CD14-positive monocyte (primary cell): ENCODE results near the gene ATP5F1E. TPM values are rescaled to one million over a fixed set of nuclear protein-coding genes. Genes with fewer than 3 reads are reported as not detected.

Experiments
- DNase-seq, 3 donors: peaks; one replicate each; pipeline ENCODE4 v3.0.0-alpha.2; 2011 to 2022
- H2AFZ ChIP-seq: 2 replicates; pipeline ENCODE4 v1.6.0; 2012; ENCODE audit warnings: mild to moderate bottlenecking, low read depth, low read length, inconsistent platforms; ENCODE audit not compliant: insufficient read depth, poor library complexity, severe bottlenecking
- H3K27ac ChIP-seq, 2 donors: 1 replicate in 1 of 2; 2 replicates in 1 of 2; pipeline ENCODE4 v1.5.1; 2012 to 2013; ENCODE audit warnings: low read length in 2 of 2, control low read depth in 1 of 2, inconsistent platforms in 1 of 2, low read depth in 1 of 2, mild to moderate bottlenecking in 1 of 2
- H3K27me3 ChIP-seq, 2 donors: one replicate each; pipeline versions ENCODE4 v1.6.0 to v1.6.1; 2011 to 2013; ENCODE audit warnings: low read length in 2 of 2; ENCODE audit not compliant: control insufficient read depth in 2 of 2, insufficient read depth in 2 of 2
- H3K36me3 ChIP-seq, 2 donors: replicated peaks in 1 of 2; 1 replicate in 1 of 2; 2 replicates in 1 of 2; pipeline versions ENCODE4 v1.5.1 to v1.6.1; 2012 to 2013; ENCODE audit warnings: low read length in 2 of 2, control low read depth in 1 of 2, inconsistent platforms in 1 of 2, mild to moderate bottlenecking in 1 of 2; ENCODE audit not compliant: insufficient read depth in 2 of 2, control insufficient read depth in 1 of 2
- H3K4me1 ChIP-seq, 2 donors: 1 replicate in 1 of 2; 2 replicates in 1 of 2; pipeline versions ENCODE4 v1.5.1 to v1.6.1; 2012 to 2013; ENCODE audit warnings: low read length in 2 of 2, control low read depth in 1 of 2, inconsistent platforms in 1 of 2, mild to moderate bottlenecking in 1 of 2, moderate library complexity in 1 of 2; ENCODE audit not compliant: insufficient read depth in 2 of 2, control insufficient read depth in 1 of 2
- H3K4me2 ChIP-seq: replicated peaks from 2 replicates; pipeline ENCODE3; 2012; ENCODE audit warnings: low read length, moderate library complexity, mild to moderate bottlenecking; ENCODE audit not compliant: poor library complexity, severe bottlenecking; ENCODE audit errors: extremely low read depth
- H3K4me3 ChIP-seq, 3 experiments: fragments of 200-600 bp in 1 of 3; sonication (generic) in 1 of 3; replicated peaks in 1 of 3; 1 replicate in 2 of 3; 2 replicates in 1 of 3; pipeline ENCODE4 v1.5.1; 2011 to 2013; ENCODE audit warnings: low read length in 3 of 3, mild to moderate bottlenecking in 3 of 3, control low read depth in 2 of 3, low read depth in 2 of 3, inconsistent platforms in 1 of 3, moderate library complexity in 1 of 3
- H3K79me2 ChIP-seq: 2 replicates; pipeline ENCODE4 v1.6.0; 2012; ENCODE audit warnings: mild to moderate bottlenecking, control low read depth, inconsistent platforms, low read length, moderate library complexity; ENCODE audit not compliant: insufficient read depth
- H3K9ac ChIP-seq: 2 replicates; pipeline ENCODE4 v1.6.0; 2017; ENCODE audit warnings: low read length, mild to moderate bottlenecking; ENCODE audit not compliant: insufficient read depth, poor library complexity, severe bottlenecking
- H3K9me3 ChIP-seq, 2 donors: replicated peaks in 1 of 2; 1 replicate in 1 of 2; 2 replicates in 1 of 2; pipeline versions ENCODE4 v1.5.1 to v1.6.1; 2012 to 2013; ENCODE audit warnings: low read length in 2 of 2, control low read depth in 1 of 2; ENCODE audit not compliant: control insufficient read depth in 1 of 2, insufficient read depth in 1 of 2
- H4K20me1 ChIP-seq: 2 replicates; pipeline ENCODE4 v1.6.0; 2012; ENCODE audit warnings: mild to moderate bottlenecking, low read length, control low read depth, moderate library complexity; ENCODE audit not compliant: insufficient read depth
- H3K27ac Mint-ChIP-seq, 7 donors: one replicate each; pipeline ENCODE4 v1.8.0; 2020; ENCODE audit warnings: mild to moderate bottlenecking in 7 of 7, mixed read lengths in 7 of 7, moderate library complexity in 6 of 7, inconsistent platforms in 2 of 7
- H3K27me3 Mint-ChIP-seq, 3 donors: one replicate each; pipeline ENCODE4 v1.8.0; 2021 to 2022; ENCODE audit warnings: low read depth in 3 of 3, mild to moderate bottlenecking in 3 of 3, mixed read lengths in 3 of 3, moderate library complexity in 3 of 3, inconsistent platforms in 1 of 3
- H3K36me3 Mint-ChIP-seq, 2 donors: one replicate each; pipeline ENCODE4 v1.8.0; 2020; ENCODE audit warnings: mixed read lengths in 2 of 2, inconsistent platforms in 1 of 2, mild to moderate bottlenecking in 1 of 2
- H3K4me1 Mint-ChIP-seq: one replicate; pipeline ENCODE4 v1.8.0; 2020; ENCODE audit warnings: mild to moderate bottlenecking, mixed read lengths
- H3K4me3 Mint-ChIP-seq, 2 donors: one replicate each; pipeline ENCODE4 v1.8.0; 2020; ENCODE audit warnings: mild to moderate bottlenecking in 2 of 2, mixed read lengths in 2 of 2, moderate library complexity in 1 of 2
- H3K9me3 Mint-ChIP-seq, 7 donors: one replicate each; pipeline ENCODE4 v1.8.0; 2020 to 2022; ENCODE audit warnings: mixed read lengths in 7 of 7, mild to moderate bottlenecking in 6 of 7, moderate library complexity in 6 of 7, inconsistent platforms in 2 of 7
- WGBS: methylation state at CpG from one replicate; pipeline ENCODE4 v1.1.5; 2013; ENCODE audit warnings: missing lambda C conversion rate; ENCODE audit not compliant: insufficient coverage; 5-methylcytosine and 5-hydroxymethylcytosine counted together
- intact Hi-C, 2 donors: fragments of 100-400 bp; cut with micrococcal nuclease; formaldehyde crosslinking; loops; one replicate each; pipeline versions ENCODE4 v1.15.0 to v1.15.1; 2023
- polyA plus RNA-seq, 3 donors: library from polyadenylated mRNA; depleted of rRNA in 1 of 3; unstranded in 2 of 3; stranded (reverse) in 1 of 3; fragments of 300-500 nt in 2 of 3; fragments of >200 nt in 1 of 3; fragmentation: Illumina TruSeq in 2 of 3; gene quantifications; 1 replicate in 2 of 3; 2 replicates in 1 of 3; pipeline ENCODE4 v1.2.3, GENCODE V29; 2012 to 2021
- TF ChIP-seq, protein P1 (sequence below): fragments of 200-600 bp; IDR thresholded peaks from one replicate; pipeline ENCODE4 v1.8.0; 2022; ENCODE audit warnings: antibody characterized with exemption, mild to moderate bottlenecking

ATP5F1E gene
- polyA plus RNA-seq, 3 donors = 39.0 to 105 (median 102) TPM

DNA sequence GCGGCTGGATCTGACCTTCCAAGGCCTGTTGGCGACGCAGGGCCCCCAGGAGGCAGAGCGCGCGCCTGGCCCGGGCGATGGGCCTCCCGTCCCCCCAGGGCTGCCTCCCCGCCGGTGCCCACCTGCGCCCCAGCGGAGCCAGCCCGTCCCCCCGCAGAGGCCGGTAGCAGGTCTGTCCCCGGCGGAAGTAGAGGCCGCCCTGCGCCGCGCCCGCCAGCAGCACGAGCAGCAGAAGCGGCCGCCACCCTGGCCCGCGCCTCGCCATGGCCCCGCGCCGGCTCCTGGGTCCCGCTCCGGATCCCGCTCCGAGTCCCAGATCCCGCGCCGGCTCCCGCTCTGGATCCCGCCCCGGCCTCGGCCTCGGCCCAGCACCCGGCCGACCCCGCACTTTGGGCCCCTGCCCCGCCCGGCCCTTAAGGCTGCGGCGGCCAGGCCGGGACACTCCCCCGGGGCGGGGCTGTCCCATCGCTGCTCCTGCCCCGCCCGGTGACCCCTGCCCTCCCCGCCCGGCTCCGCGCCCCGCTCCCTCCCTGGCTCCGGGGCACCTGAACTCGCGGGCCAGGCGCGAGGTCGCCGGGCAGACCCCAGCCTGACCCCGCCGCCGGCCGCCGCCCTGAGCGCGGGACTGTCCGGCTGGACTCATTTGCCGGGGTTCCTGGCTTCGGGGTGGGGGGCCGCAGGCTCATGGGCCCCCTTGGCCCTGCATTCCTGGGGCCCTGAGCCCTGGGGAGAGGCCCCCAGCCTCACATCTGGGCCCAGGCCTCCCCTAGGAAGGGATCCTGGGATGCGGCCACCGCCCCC, 25.1 kb downstream of the ATP5F1E start, which contains the start of gene CTSZ:
TSS of gene CTSZ (minus strand) at position 391 of the 801 bp plus-strand sequence. CDS start at position 265, 126 bp downstream.
- Histone ChIP-seq H3K27ac (peak within 1 kb of the TSS; percentile 98), H3K27me3 (no peaks in the 10 kb centered on the region), H3K4me1 (peaks cover 59 to 72% of the 10 kb centered on the region in 2 donors), H3K79me2 (peaks cover 51% of the 10 kb centered on the region), H3K36me3 (peaks cover 21 to 22% of the 10 kb centered on the region in 2 donors), H3K4me2 (peak within 1 kb of the TSS; percentile 88), H2AFZ (peak within 1 kb of the TSS; percentile 55), H3K4me3 (peak within 1 kb of the TSS; percentile 86 to 99 (median 90)), H4K20me1 (peaks cover 42% of the 10 kb centered on the region), H3K9me3 (no peaks in the 10 kb centered on the region), H3K9ac (peak within 1 kb of the TSS; percentile 98)
- under 1% methylated on average over 80 of the region's 82 CpGs for WGBS
- peaks cover 61% of the 10 kb centered on the region for H3K4me1 Mint-ChIP-seq
- intact Hi-C loops = loop anchor here (5.0 to 10.0 kb wide), 3 partner anchors 100 to 122 kb away; no protein-coding TSS in a partner anchor
- peaks cover 0 to 1% (median 0%) of the 10 kb centered on the region in 7 donors for H3K9me3 Mint-ChIP-seq
- TF ChIP-seq, protein P1, sequence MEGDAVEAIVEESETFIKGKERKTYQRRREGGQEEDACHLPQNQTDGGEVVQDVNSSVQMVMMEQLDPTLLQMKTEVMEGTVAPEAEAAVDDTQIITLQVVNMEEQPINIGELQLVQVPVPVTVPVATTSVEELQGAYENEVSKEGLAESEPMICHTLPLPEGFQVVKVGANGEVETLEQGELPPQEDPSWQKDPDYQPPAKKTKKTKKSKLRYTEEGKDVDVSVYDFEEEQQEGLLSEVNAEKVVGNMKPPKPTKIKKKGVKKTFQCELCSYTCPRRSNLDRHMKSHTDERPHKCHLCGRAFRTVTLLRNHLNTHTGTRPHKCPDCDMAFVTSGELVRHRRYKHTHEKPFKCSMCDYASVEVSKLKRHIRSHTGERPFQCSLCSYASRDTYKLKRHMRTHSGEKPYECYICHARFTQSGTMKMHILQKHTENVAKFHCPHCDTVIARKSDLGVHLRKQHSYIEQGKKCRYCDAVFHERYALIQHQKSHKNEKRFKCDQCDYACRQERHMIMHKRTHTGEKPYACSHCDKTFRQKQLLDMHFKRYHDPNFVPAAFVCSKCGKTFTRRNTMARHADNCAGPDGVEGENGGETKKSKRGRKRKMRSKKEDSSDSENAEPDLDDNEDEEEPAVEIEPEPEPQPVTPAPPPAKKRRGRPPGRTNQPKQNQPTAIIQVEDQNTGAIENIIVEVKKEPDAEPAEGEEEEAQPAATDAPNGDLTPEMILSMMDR = no peak
- H3K36me3 Mint-ChIP-seq = peaks cover 23 to 27% of the 10 kb centered on the region in 2 donors
- peaks cover 0 to 6% (median 2%) of the 10 kb centered on the region in 3 donors for H3K27me3 Mint-ChIP-seq
- H3K4me3 Mint-ChIP-seq = peak within 1 kb of the TSS; percentile 92 to 96
- H3K27ac Mint-ChIP-seq = peak within 1 kb of the TSS; percentile 98 to 100 (median 99)
- DNase-seq = peak; percentile 50 to 69 (median 60)

DNA sequence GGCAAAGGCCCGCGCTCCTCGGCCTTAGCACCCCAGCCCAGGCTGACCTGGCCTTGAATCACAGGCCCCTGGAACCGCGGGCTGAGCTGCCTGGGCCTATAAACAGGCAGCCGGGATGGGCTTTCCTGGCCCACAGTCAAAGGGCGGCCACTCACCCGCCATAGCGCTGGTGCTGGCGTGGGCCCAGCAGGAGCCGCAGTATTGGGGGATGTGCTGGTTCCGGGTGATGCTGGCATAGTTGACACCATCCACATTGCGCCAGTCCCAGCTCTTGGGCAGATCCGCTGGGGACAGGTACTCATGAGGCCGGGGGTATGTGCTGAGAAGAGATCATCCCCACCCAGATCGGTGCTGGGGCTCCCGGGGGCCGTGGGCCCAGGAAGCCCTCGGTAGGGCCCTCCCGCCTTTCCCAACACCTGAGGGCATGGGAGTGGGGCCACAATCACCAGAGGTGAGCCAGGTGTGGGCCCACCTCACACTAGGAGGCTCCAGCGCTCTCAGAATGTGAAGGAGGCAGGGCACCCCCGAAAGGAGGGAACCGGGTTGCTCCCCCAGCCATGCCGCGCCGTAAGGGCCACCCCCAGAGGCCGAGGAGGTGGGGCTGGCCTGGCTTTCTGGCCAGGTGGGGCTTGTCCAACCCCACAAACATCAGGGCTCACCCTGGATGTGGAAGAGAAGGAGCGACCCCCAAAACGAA, 25.8 kb downstream of the ATP5F1E start:
- intact Hi-C loops = loop anchor here (5.0 to 10.0 kb wide), 3 partner anchors 99 to 122 kb away; no protein-coding TSS in a partner anchor
- H3K27ac Mint-ChIP-seq = peak overlapping the region; percentile 98 to 100 (median 99)
- no peaks in the 10 kb centered on the region for H3K27me3 ChIP-seq
- peak in 1 of 3 donors; percentile 31 for DNase-seq
- H3K4me2 ChIP-seq = peak overlapping the region; percentile 88
- H3K36me3 ChIP-seq = peaks cover 28 to 29% of the 10 kb centered on the region in 2 donors
- H3K27ac ChIP-seq = peak overlapping the region; percentile 95 to 98
- H3K27me3 Mint-ChIP-seq = peaks cover 0 to 3% (median under 1%) of the 10 kb centered on the region in 3 donors
- peaks cover 59% of the 10 kb centered on the region for H3K4me1 Mint-ChIP-seq
- TF ChIP-seq, protein P1 = no peak
- H4K20me1 ChIP-seq = peaks cover 50% of the 10 kb centered on the region
- H3K4me3 Mint-ChIP-seq = peak overlapping the region; percentile 92 to 96
- no peak overlapping the region for H2AFZ ChIP-seq
- WGBS = 39% methylated on average over 25 of the region's 29 CpGs
- peaks cover 58 to 75% of the 10 kb centered on the region in 2 donors for H3K4me1 ChIP-seq
- no peaks in the 10 kb centered on the region for H3K9me3 ChIP-seq
- peaks cover 59% of the 10 kb centered on the region for H3K79me2 ChIP-seq
- H3K4me3 ChIP-seq = peak overlapping the region; percentile 86 to 99 (median 90)
- H3K9ac ChIP-seq = peak overlapping the region; percentile 98
- H3K36me3 Mint-ChIP-seq = peaks cover 28 to 35% of the 10 kb centered on the region in 2 donors
- peaks cover 0 to 1% (median 0%) of the 10 kb centered on the region in 7 donors for H3K9me3 Mint-ChIP-seq
